HCT116 (cell line): Measurements from ENCODE around the gene KCTD18.

Source experiments
- CEBPB ChIP-seq: IDR thresholded peaks from 2 replicates; pipeline ENCODE4 v1.6.1; 2012; ENCODE audit warnings: low read depth
- EZH2 ChIP-seq: fragments of 200-600 bp; sonication (generic); IDR thresholded peaks from 2 replicates; pipeline ENCODE4 v1.6.1; 2017; ENCODE audit warnings: antibody characterized with exemption, mixed run types
- POLR2A ChIP-seq: IDR thresholded peaks from 2 replicates; pipeline ENCODE4 v1.7.0; 2011; ENCODE audit warnings: borderline replicate concordance; ENCODE audit not compliant: insufficient read depth, insufficient read length; ENCODE audit errors: extremely low read depth
- POLR2AphosphoS5 ChIP-seq: IDR thresholded peaks from 2 replicates; pipeline ENCODE4 v1.6.1; 2011; ENCODE audit warnings: mild to moderate bottlenecking, low read depth, low read length, moderate library complexity
- SP1 ChIP-seq: IDR thresholded peaks from 2 replicates; pipeline ENCODE4 v1.6.1; 2012; ENCODE audit warnings: low read depth
- SRF ChIP-seq: IDR thresholded peaks from 2 replicates; pipeline ENCODE4 v1.6.1; 2012; ENCODE audit warnings: low read depth
- YY1 ChIP-seq: IDR thresholded peaks from 2 replicates; pipeline ENCODE4 v1.6.1; 2011; ENCODE audit warnings: low read length, low read depth, moderate library complexity, mild to moderate bottlenecking; ENCODE audit not compliant: insufficient replicate concordance; ENCODE audit errors: extremely low read depth
- TF ChIP-seq, protein P1 (sequence below): IDR thresholded peaks from 2 replicates; pipeline ENCODE4 v1.6.1; 2011; ENCODE audit warnings: mild to moderate bottlenecking, low read length, moderate library complexity; ENCODE audit not compliant: insufficient replicate concordance; ENCODE audit errors: extremely low read depth
- TF ChIP-seq, protein P2 (sequence below), 3 experiments: fragments of 200-600 bp in 1 of 3; sonication (generic) in 1 of 3; IDR thresholded peaks in 2 of 3; conservative IDR thresholded peaks in 1 of 3; 2 replicates each; pipeline ENCODE4 v1.5.1; 2012 to 2017; ENCODE audit warnings: low read depth in 2 of 3, low read length in 2 of 3, antibody characterized with exemption in 1 of 3, borderline replicate concordance in 1 of 3, control low read depth in 1 of 3, mild to moderate bottlenecking in 1 of 3, mixed read lengths in 1 of 3, mixed run types in 1 of 3, moderate library complexity in 1 of 3; ENCODE audit not compliant: insufficient read depth in 1 of 3
- TF ChIP-seq, protein P3 (sequence below): IDR thresholded peaks from 2 replicates; pipeline ENCODE4 v1.6.1; 2012

- TF ChIP-seq, protein P1, sequence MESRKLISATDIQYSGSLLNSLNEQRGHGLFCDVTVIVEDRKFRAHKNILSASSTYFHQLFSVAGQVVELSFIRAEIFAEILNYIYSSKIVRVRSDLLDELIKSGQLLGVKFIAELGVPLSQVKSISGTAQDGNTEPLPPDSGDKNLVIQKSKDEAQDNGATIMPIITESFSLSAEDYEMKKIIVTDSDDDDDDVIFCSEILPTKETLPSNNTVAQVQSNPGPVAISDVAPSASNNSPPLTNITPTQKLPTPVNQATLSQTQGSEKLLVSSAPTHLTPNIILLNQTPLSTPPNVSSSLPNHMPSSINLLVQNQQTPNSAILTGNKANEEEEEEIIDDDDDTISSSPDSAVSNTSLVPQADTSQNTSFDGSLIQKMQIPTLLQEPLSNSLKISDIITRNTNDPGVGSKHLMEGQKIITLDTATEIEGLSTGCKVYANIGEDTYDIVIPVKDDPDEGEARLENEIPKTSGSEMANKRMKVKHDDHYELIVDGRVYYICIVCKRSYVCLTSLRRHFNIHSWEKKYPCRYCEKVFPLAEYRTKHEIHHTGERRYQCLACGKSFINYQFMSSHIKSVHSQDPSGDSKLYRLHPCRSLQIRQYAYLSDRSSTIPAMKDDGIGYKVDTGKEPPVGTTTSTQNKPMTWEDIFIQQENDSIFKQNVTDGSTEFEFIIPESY = no peak
- TF ChIP-seq EZH2 (no peak), SRF (no peak), POLR2A (no peak), CEBPB (no peak), YY1 (no peak), SP1 (no peak), POLR2AphosphoS5 (no peak)
- TF ChIP-seq, protein P2, sequence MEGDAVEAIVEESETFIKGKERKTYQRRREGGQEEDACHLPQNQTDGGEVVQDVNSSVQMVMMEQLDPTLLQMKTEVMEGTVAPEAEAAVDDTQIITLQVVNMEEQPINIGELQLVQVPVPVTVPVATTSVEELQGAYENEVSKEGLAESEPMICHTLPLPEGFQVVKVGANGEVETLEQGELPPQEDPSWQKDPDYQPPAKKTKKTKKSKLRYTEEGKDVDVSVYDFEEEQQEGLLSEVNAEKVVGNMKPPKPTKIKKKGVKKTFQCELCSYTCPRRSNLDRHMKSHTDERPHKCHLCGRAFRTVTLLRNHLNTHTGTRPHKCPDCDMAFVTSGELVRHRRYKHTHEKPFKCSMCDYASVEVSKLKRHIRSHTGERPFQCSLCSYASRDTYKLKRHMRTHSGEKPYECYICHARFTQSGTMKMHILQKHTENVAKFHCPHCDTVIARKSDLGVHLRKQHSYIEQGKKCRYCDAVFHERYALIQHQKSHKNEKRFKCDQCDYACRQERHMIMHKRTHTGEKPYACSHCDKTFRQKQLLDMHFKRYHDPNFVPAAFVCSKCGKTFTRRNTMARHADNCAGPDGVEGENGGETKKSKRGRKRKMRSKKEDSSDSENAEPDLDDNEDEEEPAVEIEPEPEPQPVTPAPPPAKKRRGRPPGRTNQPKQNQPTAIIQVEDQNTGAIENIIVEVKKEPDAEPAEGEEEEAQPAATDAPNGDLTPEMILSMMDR (IDR thresholded peaks at IDR 0.05 in 2 of 3, conservative IDR thresholded peaks at IDR 0.05 in 1 of 3; ENCODE audit: borderline replicate concordance in 1 of 3, insufficient read depth in 1 of 3, low read depth in 2 of 3, low read length in 2 of 3) = no peak
- TF ChIP-seq, protein P3, sequence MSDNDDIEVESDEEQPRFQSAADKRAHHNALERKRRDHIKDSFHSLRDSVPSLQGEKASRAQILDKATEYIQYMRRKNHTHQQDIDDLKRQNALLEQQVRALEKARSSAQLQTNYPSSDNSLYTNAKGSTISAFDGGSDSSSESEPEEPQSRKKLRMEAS = no peak
These were observed 13.2 kb downstream of the KCTD18 start for GRCh38 chr2:200496696-200497095.
